Fibroblast of lung (primary cell): ENCODE measurements around the gene ASIC1. TPM values are rescaled to one million over a fixed set of nuclear protein-coding genes. Genes with fewer than 3 reads are reported as not detected.

Experiments used
- DNase-seq, 2 donors: peaks; one replicate each; pipeline versions ENCODE4 v3.0.0 to v3.0.0-alpha.2; 2010; ENCODE audit warnings: low read depth in 2 of 2
- H2AFZ ChIP-seq: 2 replicates; pipeline ENCODE4 v1.5.1; 2012; ENCODE audit warnings: low read length, control low read depth, inconsistent platforms
- H3K27ac ChIP-seq: 2 replicates; pipeline ENCODE4 v1.5.1; 2011; ENCODE audit warnings: low read length, control low read depth; ENCODE audit not compliant: insufficient read depth
- H3K27me3 ChIP-seq: 2 replicates; pipeline ENCODE4 v1.5.1; 2011; ENCODE audit warnings: mild to moderate bottlenecking, low read length; ENCODE audit not compliant: control insufficient read depth, insufficient read depth
- H3K36me3 ChIP-seq: 2 replicates; pipeline ENCODE4 v1.5.1; 2011; ENCODE audit warnings: low read length; ENCODE audit not compliant: control insufficient read depth, insufficient read depth
- H3K4me1 ChIP-seq: 2 replicates; pipeline ENCODE4 v1.5.1; 2011; ENCODE audit warnings: low read length; ENCODE audit not compliant: control insufficient read depth, insufficient read depth; ENCODE audit errors: extremely low read depth
- H3K4me2 ChIP-seq: 2 replicates; pipeline ENCODE4 v1.5.1; 2011; ENCODE audit warnings: low read length, control low read depth; ENCODE audit not compliant: insufficient read depth; ENCODE audit errors: extremely low read depth
- H3K4me3 ChIP-seq, 4 experiments: fragments of 200-600 bp in 1 of 4; sonication (generic) in 1 of 4; replicated peaks in 1 of 4; 2 replicates each; pipeline ENCODE4 v1.5.1; 2011 to 2016; ENCODE audit warnings: low read length in 4 of 4, low read depth in 3 of 4, mild to moderate bottlenecking in 3 of 4, control low read depth in 2 of 4, inconsistent platforms in 1 of 4, mixed read lengths in 1 of 4; ENCODE audit not compliant: insufficient read depth in 1 of 4; ENCODE audit errors: control extremely low read depth in 1 of 4
- H3K79me2 ChIP-seq: 2 replicates; pipeline ENCODE4 v1.5.1; 2012; ENCODE audit warnings: mild to moderate bottlenecking, low read length, inconsistent platforms; ENCODE audit not compliant: control insufficient read depth, insufficient read depth
- H3K9ac ChIP-seq: 2 replicates; pipeline ENCODE4 v1.5.1; 2011; ENCODE audit warnings: mild to moderate bottlenecking, low read length, control low read depth; ENCODE audit not compliant: insufficient read depth
- H3K9me3 ChIP-seq: 2 replicates; pipeline ENCODE4 v1.5.1; 2012; ENCODE audit warnings: low read depth, low read length; ENCODE audit not compliant: control insufficient read depth, insufficient read depth
- H4K20me1 ChIP-seq: 2 replicates; pipeline ENCODE4 v1.5.1; 2011; ENCODE audit warnings: low read length; ENCODE audit not compliant: control insufficient read depth, insufficient read depth; ENCODE audit errors: extremely low read depth
- EZH2 ChIP-seq: IDR thresholded peaks from 2 replicates; pipeline ENCODE4 v1.5.1; 2012; ENCODE audit warnings: low read length, control low read depth, mild to moderate bottlenecking; ENCODE audit errors: missing control alignments
- polyA plus RNA-seq, 2 donors: library from polyadenylated mRNA; depleted of rRNA in 1 of 2; stranded (reverse) in 1 of 2; unstranded in 1 of 2; fragments of >200 nt; gene quantifications; 2 replicates each; pipeline ENCODE4 v1.2.1, GENCODE V29; 2011 to 2012; ENCODE audit warnings: missing spikeins in 1 of 2
- total RNA-seq: library from RNA; depleted of rRNA; stranded (reverse); fragments of >200 nt; gene quantifications from 2 replicates; pipeline ENCODE4 v1.2.1, GENCODE V29; 2014
- TF ChIP-seq, protein P1 (sequence below), 2 donors: IDR thresholded peaks in 1 of 2; conservative IDR thresholded peaks in 1 of 2; 1 replicate in 1 of 2; 2 replicates in 1 of 2; pipeline ENCODE4 v1.5.1; 2011 to 2012; ENCODE audit warnings: low read length in 2 of 2, control low read depth in 1 of 2, inconsistent platforms in 1 of 2, low read depth in 1 of 2, mild to moderate bottlenecking in 1 of 2

Gene ASIC1
- total and polyA plus RNA-seq, 2 donors (not counting 1 experiment from before 2014, with no cell fraction given) = 1.7 to 3.9 TPM

DNA sequence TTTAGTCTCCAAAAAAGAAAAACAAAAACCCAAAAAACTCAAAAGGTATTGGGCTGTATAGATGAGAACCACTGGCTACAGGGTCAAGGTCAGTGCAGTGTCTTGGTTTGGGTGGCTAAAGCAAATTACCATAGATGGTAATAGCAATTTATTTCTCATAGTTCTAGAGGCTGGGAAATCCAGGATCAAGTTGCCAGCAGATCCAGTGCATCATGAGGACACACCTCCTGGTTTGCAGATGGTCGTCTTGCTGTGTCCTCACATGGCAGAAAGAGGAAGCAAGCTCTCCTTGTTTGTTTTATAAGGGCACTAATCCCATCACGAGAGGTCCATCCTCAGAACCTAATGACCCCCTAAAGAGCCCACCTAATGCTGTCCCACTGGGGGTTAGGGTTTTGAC, 65.8 kb downstream of the ASIC1 start:
- no peak for DNase-seq
- Histone ChIP-seq H3K79me2 (no peaks in the 10 kb centered on the region), H4K20me1 (no peaks in the 10 kb centered on the region), H3K9me3 (no peaks in the 10 kb centered on the region), H3K27me3 (no peaks in the 10 kb centered on the region), H2AFZ (no peak overlapping the region), H3K4me1 (no peaks in the 10 kb centered on the region), H3K4me2 (no peak overlapping the region), H3K27ac (no peak overlapping the region), H3K9ac (no peak overlapping the region), H3K36me3 (no peaks in the 10 kb centered on the region), H3K4me3 (no peak overlapping the region)
- TF ChIP-seq EZH2 = no peak
- TF ChIP-seq, protein P1, sequence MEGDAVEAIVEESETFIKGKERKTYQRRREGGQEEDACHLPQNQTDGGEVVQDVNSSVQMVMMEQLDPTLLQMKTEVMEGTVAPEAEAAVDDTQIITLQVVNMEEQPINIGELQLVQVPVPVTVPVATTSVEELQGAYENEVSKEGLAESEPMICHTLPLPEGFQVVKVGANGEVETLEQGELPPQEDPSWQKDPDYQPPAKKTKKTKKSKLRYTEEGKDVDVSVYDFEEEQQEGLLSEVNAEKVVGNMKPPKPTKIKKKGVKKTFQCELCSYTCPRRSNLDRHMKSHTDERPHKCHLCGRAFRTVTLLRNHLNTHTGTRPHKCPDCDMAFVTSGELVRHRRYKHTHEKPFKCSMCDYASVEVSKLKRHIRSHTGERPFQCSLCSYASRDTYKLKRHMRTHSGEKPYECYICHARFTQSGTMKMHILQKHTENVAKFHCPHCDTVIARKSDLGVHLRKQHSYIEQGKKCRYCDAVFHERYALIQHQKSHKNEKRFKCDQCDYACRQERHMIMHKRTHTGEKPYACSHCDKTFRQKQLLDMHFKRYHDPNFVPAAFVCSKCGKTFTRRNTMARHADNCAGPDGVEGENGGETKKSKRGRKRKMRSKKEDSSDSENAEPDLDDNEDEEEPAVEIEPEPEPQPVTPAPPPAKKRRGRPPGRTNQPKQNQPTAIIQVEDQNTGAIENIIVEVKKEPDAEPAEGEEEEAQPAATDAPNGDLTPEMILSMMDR (conservative IDR thresholded peaks at IDR 0.05 in 1 of 2, IDR thresholded peaks at IDR 0.05 in 1 of 2; ENCODE audit: low read depth in 1 of 2, low read length in 2 of 2) = no peak

DNA sequence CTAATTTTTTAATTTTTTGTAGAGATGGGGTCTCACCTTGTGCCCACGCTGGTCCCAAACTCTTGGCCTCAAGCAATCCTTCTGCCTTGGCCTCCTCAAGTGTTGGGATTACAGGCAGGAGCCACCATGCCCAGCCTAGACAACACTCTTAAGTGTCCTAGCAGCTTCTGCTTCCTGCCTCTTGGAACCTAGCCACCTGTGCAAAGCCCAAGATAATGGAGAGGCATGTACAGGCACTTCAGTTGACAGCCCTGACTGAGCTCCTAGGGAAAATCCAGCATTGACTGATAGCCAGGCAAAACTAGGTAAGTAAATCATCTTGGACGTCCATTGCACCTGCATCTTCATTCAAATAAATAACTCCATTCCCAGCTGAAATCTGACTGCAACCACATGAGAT, 70.2 kb downstream of the ASIC1 start:
- no peak overlapping the region for H3K4me2 ChIP-seq
- no peaks in the 10 kb centered on the region for H3K9me3 ChIP-seq
- H3K27ac ChIP-seq = no peak overlapping the region
- H3K4me1 ChIP-seq = no peaks in the 10 kb centered on the region
- no peaks in the 10 kb centered on the region for H3K79me2 ChIP-seq
- H3K4me3 ChIP-seq = no peak overlapping the region
- no peaks in the 10 kb centered on the region for H4K20me1 ChIP-seq
- H3K36me3 ChIP-seq = peaks cover 2% of the 10 kb centered on the region
- TF ChIP-seq, protein P1 (conservative IDR thresholded peaks at IDR 0.05 in 1 of 2, IDR thresholded peaks at IDR 0.05 in 1 of 2; ENCODE audit: low read depth in 1 of 2, low read length in 2 of 2) = no peak
- no peak for TF ChIP-seq EZH2
- no peak overlapping the region for H3K9ac ChIP-seq
- no peak for DNase-seq
- H2AFZ ChIP-seq = no peak overlapping the region
- H3K27me3 ChIP-seq = no peaks in the 10 kb centered on the region

DNA sequence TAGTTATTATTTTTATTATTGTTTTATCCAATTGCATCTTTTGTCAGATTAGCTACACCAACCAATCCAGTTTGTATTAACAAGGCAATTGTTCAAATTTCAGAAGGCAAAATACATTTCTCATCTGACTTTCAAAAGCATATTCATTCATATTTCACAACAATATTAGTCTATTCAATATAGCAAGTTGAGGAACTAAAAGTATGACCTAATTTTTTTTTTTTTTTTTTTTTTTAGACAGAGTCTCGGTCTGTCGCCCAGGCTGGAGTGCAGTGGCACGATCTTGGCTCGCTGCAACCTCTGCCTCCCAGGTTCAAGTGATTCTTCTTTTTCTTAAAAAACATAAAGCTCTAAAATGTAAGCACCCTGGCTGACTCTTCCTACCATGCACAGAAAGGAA, 71.9 kb downstream of the ASIC1 start:
- Histone ChIP-seq H3K4me1 (no peaks in the 10 kb centered on the region), H3K36me3 (peaks cover 4% of the 10 kb centered on the region), H3K9me3 (no peaks in the 10 kb centered on the region)

More for the DNA sequence above, 71.9 kb downstream of the ASIC1 start:
- no peak overlapping the region for H3K9ac ChIP-seq
- no peaks in the 10 kb centered on the region for H4K20me1 ChIP-seq
- no peak overlapping the region for H3K4me2 ChIP-seq
- H3K4me3 ChIP-seq = no peak overlapping the region
- no peak for DNase-seq
- H3K79me2 ChIP-seq = no peaks in the 10 kb centered on the region
- no peaks in the 10 kb centered on the region for H3K27me3 ChIP-seq
- H3K27ac ChIP-seq = no peak overlapping the region
- no peak for TF ChIP-seq EZH2
- TF ChIP-seq, protein P1 (conservative IDR thresholded peaks at IDR 0.05 in 1 of 2, IDR thresholded peaks at IDR 0.05 in 1 of 2; ENCODE audit: low read depth in 1 of 2, low read length in 2 of 2) = no peak
- no peak overlapping the region for H2AFZ ChIP-seq
